Stimulated activated CD8-positive, alpha-beta memory T cell treated with anti-CD3 and anti-CD28 coated beads, Interleukin-7, amount 100 ng/mL, for 4 hours (primary cell): ENCODE results near the gene KRT75.

Experiments used
- DNase-seq, 2 donors: peaks; one replicate each; pipeline ENCODE4 v3.0.0-alpha.2; 2020; ENCODE audit warnings: low read depth in 2 of 2

Gene KRT75

DNA sequence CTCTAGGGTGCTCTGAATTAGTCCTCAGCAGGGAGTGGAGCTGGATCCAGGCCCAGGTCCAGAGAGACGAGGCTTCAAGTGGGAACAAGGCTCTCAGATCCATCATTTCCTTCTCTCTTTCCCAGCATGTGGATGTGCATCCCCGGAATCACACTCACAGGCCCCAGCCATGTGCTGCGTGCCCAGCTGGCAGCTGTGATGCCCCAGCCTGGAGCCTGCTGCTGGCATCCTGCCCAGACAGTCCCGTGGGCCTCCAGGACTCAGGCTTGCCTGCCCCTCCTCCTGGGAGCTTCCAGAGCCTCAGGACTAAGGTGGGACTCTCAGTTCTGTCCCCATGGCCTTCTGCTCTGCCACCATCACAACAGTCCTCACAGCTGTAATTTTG is 42.6 kb downstream of the KRT75 start:
- no peak for DNase-seq

DNA sequence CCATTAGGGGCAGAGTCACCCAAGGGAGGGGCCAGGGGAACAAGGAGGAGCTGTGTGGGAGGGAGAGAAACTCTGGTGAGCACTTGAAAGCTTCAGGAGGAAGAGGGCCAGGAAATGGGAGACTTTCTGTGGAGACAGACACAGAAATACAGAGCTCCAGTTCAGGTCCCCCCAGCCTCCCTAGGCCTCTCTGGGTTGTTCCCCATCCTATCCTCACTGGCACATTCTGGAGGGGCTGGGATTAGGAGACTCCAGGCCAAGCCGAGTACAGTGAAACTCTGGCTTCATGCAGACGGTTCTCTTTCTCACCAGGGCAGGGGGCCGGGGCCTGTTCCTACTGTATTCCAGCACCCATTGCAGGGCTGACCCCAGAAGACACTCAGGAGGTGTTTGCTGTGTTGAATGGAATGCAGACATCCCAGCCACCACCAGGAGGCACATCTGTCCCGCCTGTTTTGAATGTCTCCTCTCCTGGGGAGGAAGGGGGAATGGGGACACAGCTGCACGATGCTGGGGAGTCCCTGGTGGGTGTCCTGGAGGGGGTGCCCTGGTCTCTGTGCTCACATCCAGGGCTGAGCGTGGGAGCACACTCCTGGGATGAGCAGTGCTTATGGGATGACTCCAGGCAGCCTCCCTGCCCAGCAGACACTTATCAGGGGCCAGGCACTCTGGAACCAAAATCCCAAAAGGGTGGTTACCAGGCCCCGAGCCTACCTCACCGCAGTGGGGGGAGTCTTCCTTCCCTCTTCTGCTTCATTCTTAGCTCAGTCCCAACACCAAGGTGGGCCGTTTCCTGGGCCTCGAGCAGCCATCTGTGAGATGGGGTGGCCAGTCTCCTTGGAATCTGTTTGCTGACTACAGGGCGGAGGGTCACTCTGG is 43.2 kb downstream of the KRT75 start:
- no peak for DNase-seq

DNA sequence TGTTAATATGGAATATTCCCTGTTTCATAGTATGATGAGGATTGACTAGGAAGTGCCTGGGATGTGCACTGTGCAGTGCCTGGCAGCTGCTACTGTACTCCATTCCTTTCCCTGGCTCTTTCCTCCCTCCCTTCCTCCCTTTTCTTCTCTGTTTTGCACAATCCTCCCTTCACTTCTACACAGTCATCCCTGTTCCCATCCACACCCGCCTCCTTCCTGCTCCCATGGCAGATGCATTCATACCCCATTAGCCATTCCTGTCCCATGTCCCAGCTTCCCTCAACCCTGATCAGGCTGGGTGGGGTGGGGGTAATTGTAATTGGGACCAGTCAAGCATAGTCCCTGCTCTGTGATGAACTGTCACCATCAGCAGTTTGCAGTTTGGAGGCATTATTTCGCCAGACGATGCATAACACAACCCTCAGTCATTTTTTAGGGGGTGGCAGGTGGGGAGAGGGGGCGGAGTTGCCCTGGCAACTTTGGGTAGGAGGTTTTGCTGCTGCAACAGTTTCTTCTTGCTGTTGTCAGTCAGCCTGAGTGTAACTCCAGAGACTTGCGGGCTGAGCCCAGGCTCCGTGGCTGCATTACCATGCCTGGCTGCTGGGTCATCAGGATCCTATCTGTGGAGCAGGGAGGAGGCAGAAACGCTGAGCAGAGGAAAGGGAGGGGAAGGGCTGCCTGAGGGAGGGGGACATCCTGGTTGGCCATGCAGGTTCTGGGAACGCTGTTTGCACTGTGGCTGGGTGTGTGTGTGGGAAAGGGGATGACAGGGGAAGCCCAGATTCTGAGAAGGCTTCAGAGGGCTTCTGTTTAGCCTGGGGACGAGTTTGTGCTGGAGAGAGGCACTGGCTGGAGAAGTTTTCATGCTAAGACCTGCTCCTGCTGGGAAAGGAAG is 44.6 kb downstream of the KRT75 start:
- DNase-seq = no peak

DNA sequence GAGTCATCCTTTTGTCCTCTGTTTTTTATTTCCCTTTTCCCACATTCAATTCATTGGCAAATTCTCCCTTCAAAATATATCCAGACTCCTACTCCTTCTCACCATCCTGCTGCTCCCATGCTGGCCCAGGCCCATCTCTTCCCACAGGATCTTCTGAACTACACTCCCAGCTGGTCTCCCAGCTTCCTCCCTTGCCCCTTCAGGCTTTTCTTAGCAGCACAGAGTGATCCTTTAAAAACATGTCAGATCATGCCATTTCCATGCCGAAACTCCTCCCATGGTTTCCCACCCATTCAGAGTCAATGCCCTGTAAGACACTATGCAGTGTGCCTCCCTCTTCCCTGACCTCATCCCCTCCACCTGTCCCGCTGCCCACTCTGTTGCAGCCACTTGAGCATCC is 46.3 kb downstream of the KRT75 start:
- DNase-seq = no peak

DNA sequence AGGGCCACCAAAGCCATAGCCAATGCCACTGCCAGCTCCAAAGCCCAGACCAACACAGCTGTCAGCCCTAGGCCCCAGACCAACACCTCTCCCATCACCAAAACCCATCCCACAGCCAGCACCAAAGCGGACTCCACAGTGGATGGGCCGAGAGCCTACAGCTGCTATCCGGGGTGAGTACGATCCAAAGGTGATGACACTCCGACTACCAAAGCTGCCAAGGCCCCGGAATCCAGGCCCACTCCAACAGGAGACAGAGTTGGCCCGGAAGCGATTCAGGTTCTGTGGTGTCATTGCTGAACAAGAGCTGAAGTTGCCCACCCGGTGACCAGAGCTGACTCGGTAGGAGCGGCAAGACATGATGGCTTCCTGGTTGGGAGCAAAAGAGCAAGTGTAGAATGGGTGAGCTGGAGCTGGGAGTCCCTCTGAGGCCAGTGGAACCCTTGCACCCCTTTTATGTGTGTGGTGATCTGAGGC is 48.9 kb downstream of the KRT75 start, which contains the start of gene KRT84:
Gene KRT84 (minus strand): TSS at position 427 of the 477 bp plus-strand sequence. CDS start 67 bp downstream, at position 360.
- DNase-seq = no peak

DNA sequence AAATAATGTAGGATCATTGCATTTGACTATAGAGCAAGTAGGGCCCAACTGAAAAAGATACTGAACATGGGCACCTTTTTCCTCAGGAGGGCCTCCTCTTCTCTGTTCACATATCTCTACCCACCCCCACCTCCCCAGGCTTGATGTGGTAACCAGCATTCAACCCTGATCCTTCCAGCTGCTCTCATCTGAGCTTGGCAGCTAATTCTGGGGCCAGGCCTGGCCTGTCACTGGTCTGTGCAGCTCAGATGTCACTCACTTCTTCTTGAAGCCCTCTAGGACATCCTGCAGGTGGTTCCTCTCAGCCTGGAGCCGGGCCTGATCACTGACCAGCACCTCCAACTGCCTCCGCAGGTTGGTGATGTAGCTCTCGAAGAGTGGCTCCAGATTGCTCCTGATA is 50.8 kb downstream of the KRT75 start:
- no peak for DNase-seq

DNA sequence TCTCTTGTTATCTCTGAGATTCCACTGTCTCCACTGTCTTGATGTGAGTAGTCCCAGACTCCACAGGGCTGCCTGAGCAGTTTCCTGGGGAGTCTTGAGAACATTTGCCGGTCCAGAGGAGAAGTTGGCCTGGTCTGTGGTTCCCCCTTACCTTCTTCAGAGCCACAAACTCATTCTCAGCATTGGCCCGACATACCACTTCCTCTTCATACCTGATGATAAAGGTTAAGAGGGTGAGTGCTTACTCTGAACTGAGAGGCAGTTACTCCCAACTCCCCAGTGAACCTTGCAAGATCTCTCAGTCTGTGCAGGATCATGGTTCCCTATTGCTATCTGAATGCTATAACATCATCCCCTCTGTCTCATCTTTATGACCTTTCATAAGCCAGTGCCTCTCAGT is 51.3 kb downstream of the KRT75 start:
- DNase-seq = no peak

DNA sequence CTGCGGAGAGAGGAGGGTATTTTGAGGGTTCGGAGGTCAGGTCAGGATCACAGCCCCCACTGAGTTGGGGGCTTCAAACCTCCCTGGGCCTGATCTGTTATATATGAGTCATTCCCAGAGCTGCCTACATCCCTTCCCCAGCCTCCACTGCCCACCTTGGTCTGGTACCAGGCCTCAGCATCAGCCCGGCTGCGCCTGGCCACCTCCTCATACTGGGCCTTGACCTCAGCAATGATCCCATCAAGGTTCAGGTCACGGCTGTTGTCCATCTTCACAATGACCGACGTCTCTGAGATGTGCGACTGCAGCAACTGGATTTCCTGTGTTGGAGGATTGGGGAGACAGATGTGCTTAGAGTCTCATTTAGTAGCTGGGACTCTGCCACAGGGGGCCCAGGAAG is 53.0 kb downstream of the KRT75 start:
- DNase-seq = no peak

DNA sequence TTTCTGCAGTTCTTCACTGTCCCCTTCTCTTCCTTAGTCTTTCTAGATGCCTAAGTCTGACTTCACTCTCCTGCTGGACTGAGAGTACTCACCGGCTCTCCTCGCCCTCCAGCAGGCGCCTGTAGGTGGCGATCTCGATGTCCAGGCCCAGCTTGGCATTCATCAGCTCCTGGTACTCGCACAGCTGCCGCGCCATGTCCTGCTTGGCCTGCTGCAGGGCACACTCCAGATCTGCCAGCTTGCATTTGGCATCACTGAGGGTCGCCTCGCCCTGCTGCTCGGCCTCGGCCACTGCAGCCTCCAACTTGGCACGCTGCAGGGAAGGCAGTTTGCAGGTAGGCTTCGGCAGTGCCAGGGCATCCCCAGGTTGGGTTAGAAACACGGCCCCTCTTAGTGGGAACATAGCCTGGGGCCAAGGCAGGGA is 53.9 kb downstream of the KRT75 start:
- DNase-seq = no peak

DNA sequence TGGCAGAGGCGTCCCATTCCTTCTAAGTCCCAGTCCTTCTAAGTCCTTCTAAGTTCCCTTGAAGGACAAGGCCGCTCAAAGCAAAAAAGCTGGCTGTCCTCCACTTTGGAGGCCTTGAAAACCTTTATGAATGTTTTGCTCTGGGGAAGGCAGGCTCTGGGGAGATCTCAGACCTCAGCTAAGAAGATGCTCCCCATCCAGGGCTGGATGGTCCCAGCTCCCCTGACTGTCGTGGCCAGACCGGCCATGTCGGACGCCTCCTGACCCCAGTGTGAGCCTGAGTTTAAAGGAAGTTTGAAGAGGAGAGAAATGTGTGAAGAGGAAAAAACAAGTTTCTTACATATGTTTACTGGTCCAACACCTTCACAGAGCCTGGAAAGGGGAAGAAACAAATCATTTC is 54.6 kb downstream of the KRT75 start:
- DNase-seq = no peak

DNA sequence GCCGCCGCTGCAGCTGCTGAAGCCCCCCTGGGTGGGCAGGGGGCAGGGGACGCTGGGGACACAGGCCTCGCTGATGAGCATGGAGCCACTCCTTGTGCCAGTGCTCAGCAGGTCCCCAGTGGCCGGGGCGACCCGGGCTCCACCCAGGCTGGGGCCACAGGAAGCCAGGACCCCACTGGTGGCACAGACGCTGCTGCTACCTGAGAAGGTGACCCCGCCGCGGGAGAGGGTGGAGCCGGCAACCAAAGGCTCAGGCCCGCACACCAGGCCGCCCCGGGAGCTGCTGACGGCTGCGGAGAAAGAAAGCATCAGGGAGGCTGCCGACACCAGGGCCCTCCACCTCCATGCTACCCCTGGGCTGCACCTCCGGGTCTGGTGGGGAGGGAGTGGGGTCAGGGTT is 56.1 kb downstream of the KRT75 start:
- no peak for DNase-seq

DNA sequence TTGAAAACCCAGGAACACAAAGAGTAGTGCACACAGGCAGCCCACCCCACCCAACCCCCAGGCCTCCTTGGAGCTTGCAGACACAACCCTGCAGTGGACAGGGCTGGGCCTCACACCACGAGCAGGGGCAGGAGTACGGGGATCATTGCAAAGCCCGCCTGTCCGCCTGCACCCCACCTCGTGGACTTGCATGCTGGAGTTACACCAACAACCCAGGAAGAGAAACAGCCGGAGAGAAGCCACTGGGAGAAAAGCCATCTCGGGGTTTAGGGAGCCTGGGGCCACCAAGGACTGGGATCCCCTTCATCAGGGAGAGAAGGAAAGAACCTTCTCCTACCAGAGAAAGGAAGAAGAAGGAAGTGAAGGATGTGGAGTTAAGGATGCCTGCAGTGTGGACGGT is 56.9 kb downstream of the KRT75 start:
- DNase-seq = no peak
